DMS114 treated with DMSO at 0.1 percent for 48 hours (cell line): Measurements from ENCODE around the gene RLF.

Source experiments
- DNase-seq: peaks from one replicate; lab custom pipeline; 2025; ENCODE audit not compliant: unreplicated experiment; lab: John Stamatoyannopoulos, UW

The RLF gene

GRCh38 chr1:40268211-40268610 lies 107.0 kb downstream of the RLF start:
- no peak for DNase-seq

DNA sequence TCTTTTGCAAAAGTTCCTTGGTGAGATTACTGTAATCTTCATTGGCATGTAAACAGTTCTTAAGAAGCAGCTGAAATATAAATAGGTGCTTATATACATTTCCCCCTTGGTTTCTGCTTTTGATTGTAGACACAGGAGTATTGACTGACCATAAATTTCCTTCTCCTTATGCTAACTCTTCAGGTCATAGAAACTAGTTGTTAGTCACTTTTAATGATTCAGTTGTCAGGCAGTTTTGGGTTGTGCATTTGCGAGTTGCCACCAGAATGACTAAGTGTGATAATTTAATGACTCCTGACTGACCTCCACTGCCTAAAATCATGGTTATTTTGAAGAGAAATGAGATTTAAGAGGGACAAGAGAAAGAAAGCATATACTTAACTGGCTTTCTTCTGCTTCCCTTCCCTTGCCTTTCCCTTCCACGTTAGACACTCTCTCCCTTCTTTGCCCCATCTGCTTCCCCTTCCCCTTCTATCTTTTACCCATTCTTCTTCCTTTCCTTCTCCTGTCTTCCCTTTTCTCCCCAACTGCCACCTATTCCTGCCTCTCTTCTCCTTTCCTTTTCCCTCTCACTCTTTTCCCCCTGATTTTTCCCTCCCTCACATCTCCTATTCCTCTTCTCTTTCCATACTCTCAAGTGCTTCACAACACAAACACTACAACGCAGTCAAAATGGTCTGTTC lies 109.1 kb downstream of the RLF start:
- no peak for DNase-seq

DNA sequence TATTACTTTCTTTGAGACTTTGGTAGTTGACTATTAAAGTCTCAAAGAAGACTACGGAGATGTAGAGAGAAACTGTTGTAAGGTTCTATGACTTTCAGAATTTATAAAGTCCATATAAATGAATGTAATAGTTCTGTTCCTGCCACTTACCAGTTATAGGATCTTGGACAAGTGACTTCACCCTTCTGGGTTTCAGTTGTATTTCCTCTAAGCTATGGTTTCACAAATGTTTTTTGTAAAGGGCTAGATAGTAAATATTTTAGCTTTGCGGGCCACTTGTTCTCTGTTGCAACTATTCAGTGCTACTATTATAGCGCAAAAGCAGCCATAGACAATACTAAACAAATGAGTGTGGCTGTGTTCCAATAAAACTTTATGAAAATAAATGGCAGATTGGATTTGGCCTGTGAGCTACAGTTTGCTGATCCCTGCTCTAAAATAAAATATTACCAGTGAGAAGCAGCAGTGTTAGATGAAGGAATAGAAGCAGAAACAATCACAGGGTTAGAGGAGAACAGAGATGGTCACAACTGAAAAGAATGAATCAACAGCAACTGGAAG lies 111.5 kb downstream of the RLF start:
- no peak for DNase-seq

GRCh38 chr1:40273547-40274166 lies 112.5 kb downstream of the RLF start:
- DNase-seq = no peak

DNA sequence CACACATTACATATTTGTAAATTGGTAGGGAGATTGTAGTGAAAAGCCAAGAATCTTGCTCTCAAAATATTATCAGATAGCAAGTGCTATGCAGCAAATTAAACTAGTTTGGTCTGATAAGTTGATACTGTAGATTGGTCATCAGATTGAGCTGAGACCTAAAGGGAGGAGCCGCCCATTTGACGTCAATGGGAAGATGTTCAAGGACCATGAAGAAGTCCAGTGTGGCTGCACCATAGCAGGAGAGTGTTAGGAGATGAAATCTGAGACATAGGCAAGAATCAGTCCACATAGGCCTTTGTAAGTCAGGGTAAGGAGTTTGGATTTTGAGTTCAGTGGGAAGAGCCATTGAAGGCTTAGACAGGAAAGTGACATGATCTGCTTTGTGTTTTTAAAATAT lies 113.1 kb downstream of the RLF start:
- DNase-seq = no peak

- no peak for DNase-seq
Measured at GRCh38 chr1:40276122-40276521, 114.9 kb downstream of the RLF start.

DNA sequence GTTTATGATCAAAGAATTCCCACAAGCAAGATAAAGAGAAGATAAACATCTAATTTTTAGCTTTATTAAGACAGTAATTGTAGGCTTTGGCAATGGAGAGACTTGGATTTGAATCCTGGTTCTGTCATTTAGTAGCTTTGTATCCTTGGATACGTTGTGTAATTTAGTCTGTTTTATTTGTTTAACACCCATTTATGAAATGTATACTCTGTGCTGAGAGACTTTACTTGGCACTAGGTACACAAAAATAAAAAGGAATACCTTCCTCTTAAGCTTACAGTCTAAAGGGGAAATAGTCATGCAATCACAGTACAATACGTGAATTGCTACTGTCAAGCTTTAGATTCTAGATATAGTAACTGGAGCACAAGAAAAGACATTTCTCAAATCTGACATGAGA lies 120.7 kb downstream of the RLF start:
- no peak for DNase-seq
